ENCODE measurements around the gene KCTD1. TPM values are rescaled to one million over a fixed set of nuclear protein-coding genes. Genes with fewer than 3 reads are reported as not detected.
A peak's percentile ranks its signal among the peaks of the same experiment; 100 is the strongest.

The KCTD1 gene
- total RNA-seq, 2 donors from 2014 or later: 35.1 to 44.4 TPM

- H3K27ac ChIP-seq: no peak overlapping the region
- H3K4me3 ChIP-seq: no peak overlapping the region
- no peaks in the 10 kb centered on the region for H3K27me3 ChIP-seq
- H3K36me3 ChIP-seq: no peaks in the 10 kb centered on the region
- H3K4me1 ChIP-seq: peaks cover 0 to 31% of the 10 kb centered on the region in 2 donors
- TF ChIP-seq CTCF (IDR thresholded peaks at IDR 0.05): no peak
- H3K9me3 ChIP-seq: no peaks in the 10 kb centered on the region
- DNase-seq (ENCODE audit: low spot score): no peak
Observed at GRCh38 chr18:26466026-26466425, 82.3 kb downstream of the KCTD1 start.

GRCh38 chr18:26465431-26465830 lies 82.9 kb downstream of the KCTD1 start:
- DNase-seq (ENCODE audit: low spot score): no peak
- Histone ChIP-seq H3K27ac (no peak overlapping the region), H3K36me3 (no peaks in the 10 kb centered on the region), H3K9me3 (no peaks in the 10 kb centered on the region), H3K4me1 (peaks cover 0 to 37% of the 10 kb centered on the region in 2 donors), H3K27me3 (no peaks in the 10 kb centered on the region), H3K4me3 (no peak overlapping the region)
- TF ChIP-seq CTCF (IDR thresholded peaks at IDR 0.05): no peak

GRCh38 chr18:26464128-26465011 lies 84.0 kb downstream of the KCTD1 start:
- Histone ChIP-seq H3K27ac (peak overlapping the region in 1 of 2 donors; percentile 88), H3K36me3 (no peaks in the 10 kb centered on the region), H3K4me3 (no peak overlapping the region), H3K9me3 (no peaks in the 10 kb centered on the region), H3K27me3 (no peaks in the 10 kb centered on the region), H3K4me1 (peaks cover 0 to 34% of the 10 kb centered on the region in 2 donors)
- no peak for DNase-seq (ENCODE audit: low spot score)
- TF ChIP-seq CTCF (IDR thresholded peaks at IDR 0.05): no peak

GRCh38 chr18:26462355-26462754 lies 86.0 kb downstream of the KCTD1 start:
- H3K4me3 ChIP-seq: no peak overlapping the region
- no peak for DNase-seq (ENCODE audit: low spot score)
- H3K9me3 ChIP-seq: no peaks in the 10 kb centered on the region
- H3K27ac ChIP-seq: peak overlapping the region; percentile 83 to 88
- no peaks in the 10 kb centered on the region for H3K27me3 ChIP-seq
- TF ChIP-seq CTCF (IDR thresholded peaks at IDR 0.05): no peak
- peaks cover 0 to 50% of the 10 kb centered on the region in 2 donors for H3K4me1 ChIP-seq
- no peaks in the 10 kb centered on the region for H3K36me3 ChIP-seq

GRCh38 chr18:26461405-26461804 lies 86.9 kb downstream of the KCTD1 start:
- no peak for DNase-seq (ENCODE audit: low spot score)
- no peak for TF ChIP-seq CTCF (IDR thresholded peaks at IDR 0.05)
- H3K4me1 ChIP-seq: peaks cover 0 to 50% of the 10 kb centered on the region in 2 donors
- H3K4me3 ChIP-seq: no peak overlapping the region
- H3K36me3 ChIP-seq: no peaks in the 10 kb centered on the region
- H3K27me3 ChIP-seq: no peaks in the 10 kb centered on the region
- peak overlapping the region; percentile 83 to 88 for H3K27ac ChIP-seq
- no peaks in the 10 kb centered on the region for H3K9me3 ChIP-seq

Measured in right atrium auricular region (tissue), 2 donors.